Measurements from ENCODE around the gene POLR2L. TPM values are rescaled to one million over a fixed set of nuclear protein-coding genes. Genes with fewer than 3 reads are reported as not detected.

The POLR2L gene
- total RNA-seq, 1 experiment from 2014 or later, result 117 TPM

DNA sequence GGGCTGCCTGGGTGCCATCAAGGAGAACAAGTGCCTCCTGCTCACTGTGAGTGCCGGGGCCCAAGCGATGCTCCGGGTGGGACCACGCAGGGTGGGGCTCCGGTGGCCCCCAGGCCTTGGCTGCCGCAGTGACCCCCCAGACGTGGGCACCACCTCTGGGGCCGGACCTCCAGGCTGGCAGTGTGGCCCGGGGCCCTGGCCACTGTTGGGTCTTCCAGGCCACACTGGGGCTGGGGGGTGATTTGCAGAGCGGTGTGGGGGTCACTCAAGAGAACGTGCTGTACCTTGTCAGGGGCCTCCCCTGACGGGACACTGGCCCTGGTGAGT lies 20.3 kb upstream of the POLR2L start:
- CTCF ChIA-PET, result no interaction called here
- intact Hi-C loops (cut with micrococcal nuclease; ENCODE audit: unreplicated experiment), result no loop called here
- H3K27ac ChIP-seq (ENCODE audit: low read depth, low read length, poor library complexity, severe bottlenecking), result no peak overlapping the region
- H3K27me3 ChIP-seq (replicated peaks; ENCODE audit: insufficient read depth, low read depth, low read length, poor library complexity), result no peaks in the 10 kb centered on the region
- H3K36me3 ChIP-seq (ENCODE audit: insufficient read depth, low read length, poor library complexity, severe bottlenecking), result no peaks in the 10 kb centered on the region
- H3K9me3 ChIP-seq (ENCODE audit: low read depth, low read length, poor library complexity, severe bottlenecking), result no peaks in the 10 kb centered on the region
- TF ChIP-seq EZH2 (IDR thresholded peaks at IDR 0.05; ENCODE audit: borderline replicate concordance, low read depth, low read length, poor library complexity, severe bottlenecking), result no peak
- H3K4me3 ChIP-seq (ENCODE audit: low read depth, low read length, poor library complexity, severe bottlenecking), result no peak overlapping the region
- no TSS peak for BruUV-seq (replicated peaks)
- POLR2A ChIA-PET (ENCODE audit: low non-redundant PET), result no interaction called here
- peaks cover 15% of the 10 kb centered on the region for H3K4me1 ChIP-seq (ENCODE audit: insufficient read depth, low read length, poor library complexity, severe bottlenecking)
- no peak for DNase-seq (ENCODE audit: low spot score)

DNA sequence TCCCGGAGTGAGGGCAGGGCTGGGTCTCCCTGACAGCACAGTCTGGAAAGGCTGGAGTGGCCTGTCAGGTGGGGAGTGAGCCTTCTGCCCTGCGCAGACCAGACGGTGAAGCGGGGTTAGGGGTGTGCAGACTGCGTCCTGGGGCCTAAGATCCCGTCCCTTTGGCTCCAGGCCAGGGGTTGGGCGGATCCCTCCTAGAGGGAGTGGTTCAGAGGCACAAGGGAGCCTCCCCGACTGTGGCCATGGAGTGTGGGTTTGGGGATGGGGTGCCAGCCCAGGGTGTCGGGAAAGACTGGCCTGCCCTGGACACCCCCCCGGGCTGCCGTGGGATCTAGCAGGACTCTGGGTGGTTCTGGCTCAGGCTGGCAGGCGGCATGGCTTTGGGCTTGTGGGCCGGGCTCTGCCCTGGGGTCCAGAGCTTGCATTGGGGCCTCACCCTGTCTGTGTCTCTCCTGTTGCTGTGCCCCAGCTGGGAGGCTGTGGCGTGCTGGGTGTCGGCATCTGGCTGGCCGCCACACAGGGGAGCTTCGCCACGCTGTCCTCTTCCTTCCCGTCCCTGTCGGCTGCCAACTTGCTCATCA lies 19.8 kb upstream of the POLR2L start:
- Histone ChIP-seq H3K4me1 (ENCODE audit: insufficient read depth, low read length, poor library complexity, severe bottlenecking) (peaks cover 15% of the 10 kb centered on the region), H3K4me3 (ENCODE audit: low read depth, low read length, poor library complexity, severe bottlenecking) (no peak overlapping the region), H3K27me3 (replicated peaks; ENCODE audit: insufficient read depth, low read depth, low read length, poor library complexity) (no peaks in the 10 kb centered on the region), H3K9me3 (ENCODE audit: low read depth, low read length, poor library complexity, severe bottlenecking) (no peaks in the 10 kb centered on the region), H3K36me3 (ENCODE audit: insufficient read depth, low read length, poor library complexity, severe bottlenecking) (no peaks in the 10 kb centered on the region), H3K27ac (ENCODE audit: low read depth, low read length, poor library complexity, severe bottlenecking) (no peak overlapping the region)
- TF ChIP-seq EZH2 (IDR thresholded peaks at IDR 0.05; ENCODE audit: borderline replicate concordance, low read depth, low read length, poor library complexity, severe bottlenecking), result no peak
- TF ChIP-seq, protein P1, sequence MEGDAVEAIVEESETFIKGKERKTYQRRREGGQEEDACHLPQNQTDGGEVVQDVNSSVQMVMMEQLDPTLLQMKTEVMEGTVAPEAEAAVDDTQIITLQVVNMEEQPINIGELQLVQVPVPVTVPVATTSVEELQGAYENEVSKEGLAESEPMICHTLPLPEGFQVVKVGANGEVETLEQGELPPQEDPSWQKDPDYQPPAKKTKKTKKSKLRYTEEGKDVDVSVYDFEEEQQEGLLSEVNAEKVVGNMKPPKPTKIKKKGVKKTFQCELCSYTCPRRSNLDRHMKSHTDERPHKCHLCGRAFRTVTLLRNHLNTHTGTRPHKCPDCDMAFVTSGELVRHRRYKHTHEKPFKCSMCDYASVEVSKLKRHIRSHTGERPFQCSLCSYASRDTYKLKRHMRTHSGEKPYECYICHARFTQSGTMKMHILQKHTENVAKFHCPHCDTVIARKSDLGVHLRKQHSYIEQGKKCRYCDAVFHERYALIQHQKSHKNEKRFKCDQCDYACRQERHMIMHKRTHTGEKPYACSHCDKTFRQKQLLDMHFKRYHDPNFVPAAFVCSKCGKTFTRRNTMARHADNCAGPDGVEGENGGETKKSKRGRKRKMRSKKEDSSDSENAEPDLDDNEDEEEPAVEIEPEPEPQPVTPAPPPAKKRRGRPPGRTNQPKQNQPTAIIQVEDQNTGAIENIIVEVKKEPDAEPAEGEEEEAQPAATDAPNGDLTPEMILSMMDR (conservative IDR thresholded peaks at IDR 0.05; ENCODE audit: low read depth, low read length), result no peak
- CTCF ChIA-PET, result no interaction called here
- no TSS peak for BruUV-seq (replicated peaks)
- POLR2A ChIA-PET (ENCODE audit: low non-redundant PET), result no interaction called here
- intact Hi-C loops (cut with micrococcal nuclease; ENCODE audit: unreplicated experiment), result no loop called here
- no peak for DNase-seq (ENCODE audit: low spot score)

DNA sequence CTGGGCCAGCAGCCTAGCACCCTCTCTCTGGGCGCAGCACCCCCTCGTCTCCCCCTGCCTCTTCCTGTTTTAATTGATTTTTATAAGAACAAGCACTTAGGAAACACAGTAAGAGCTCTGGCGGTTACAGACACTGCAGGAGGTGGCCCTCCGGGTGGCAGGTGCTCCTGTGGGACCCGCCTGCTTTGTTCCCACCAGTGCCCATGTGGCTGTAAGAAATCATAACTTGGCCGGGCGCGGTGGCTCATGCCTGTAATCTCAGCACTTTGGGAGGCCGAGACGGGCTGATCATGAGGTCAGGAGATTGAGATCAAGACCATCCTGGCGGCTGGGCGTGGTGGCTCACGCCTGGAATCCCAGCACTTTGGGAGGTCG lies 18.8 kb upstream of the POLR2L start:
- Histone ChIP-seq H3K27ac (ENCODE audit: low read depth, low read length, poor library complexity, severe bottlenecking) (no peak overlapping the region), H3K4me1 (ENCODE audit: insufficient read depth, low read length, poor library complexity, severe bottlenecking) (peaks cover 15% of the 10 kb centered on the region), H3K9me3 (ENCODE audit: low read depth, low read length, poor library complexity, severe bottlenecking) (no peaks in the 10 kb centered on the region), H3K36me3 (ENCODE audit: insufficient read depth, low read length, poor library complexity, severe bottlenecking) (no peaks in the 10 kb centered on the region), H3K4me3 (ENCODE audit: low read depth, low read length, poor library complexity, severe bottlenecking) (no peak overlapping the region), H3K27me3 (replicated peaks; ENCODE audit: insufficient read depth, low read depth, low read length, poor library complexity) (no peaks in the 10 kb centered on the region)
- intact Hi-C loops (cut with micrococcal nuclease; ENCODE audit: unreplicated experiment), result no loop called here
- no TSS peak for BruUV-seq (replicated peaks)
- TF ChIP-seq, protein P1 (conservative IDR thresholded peaks at IDR 0.05; ENCODE audit: low read depth, low read length), result no peak
- TF ChIP-seq EZH2 (IDR thresholded peaks at IDR 0.05; ENCODE audit: borderline replicate concordance, low read depth, low read length, poor library complexity, severe bottlenecking), result no peak
- no peak for DNase-seq (ENCODE audit: low spot score)
- ChIA-PET CTCF (no interaction called here), POLR2A (ENCODE audit: low non-redundant PET) (no interaction called here)

Measured in A673 (cell line).